MM.1S (cell line): ENCODE data around the gene HYOU1.

ENCODE experiments used
- DNase-seq: peaks from one replicate; pipeline ENCODE4 v3.0.0-alpha.2; 2015
- H2AFZ ChIP-seq: fragments of 300-600 bp; sonication (generic); 2 replicates; pipeline ENCODE4 v1.6.0; 2016; ENCODE audit warnings: antibody characterized with exemption, low read length
- H3F3A ChIP-seq: fragments of 300-600 bp; sonication (generic); 2 replicates; pipeline ENCODE4 v1.6.1; 2016; ENCODE audit warnings: mild to moderate bottlenecking, antibody characterized with exemption, low read length, moderate library complexity, mixed read lengths; ENCODE audit not compliant: insufficient read depth
- H3K27ac ChIP-seq: fragments of 300-600 bp; sonication (generic); 2 replicates; pipeline ENCODE4 v1.5.1; 2016; ENCODE audit warnings: mild to moderate bottlenecking, low read length
- H3K27me3 ChIP-seq: fragments of 300-600 bp; sonication (generic); replicated peaks from 2 replicates; pipeline ENCODE4 v1.6.0; 2016; ENCODE audit warnings: low read length; ENCODE audit not compliant: insufficient read depth
- H3K36me3 ChIP-seq: fragments of 300-600 bp; sonication (generic); replicated peaks from 2 replicates; pipeline ENCODE4 v1.6.1; 2016; ENCODE audit warnings: mild to moderate bottlenecking, low read length, mixed read lengths; ENCODE audit not compliant: insufficient read depth
- H3K4me1 ChIP-seq: fragments of 300-600 bp; sonication (generic); 2 replicates; pipeline ENCODE4 v1.6.1; 2016; ENCODE audit warnings: low read length, mixed read lengths
- H3K4me2 ChIP-seq: fragments of 300-600 bp; sonication (generic); 2 replicates; pipeline ENCODE4 v1.6.0; 2016; ENCODE audit warnings: low read depth, low read length
- H3K4me3 ChIP-seq: fragments of 300-600 bp; sonication (generic); 2 replicates; pipeline ENCODE4 v1.5.1; 2016; ENCODE audit warnings: low read length, mixed read lengths
- H3K79me2 ChIP-seq: fragments of 300-600 bp; sonication (generic); 2 replicates; pipeline ENCODE4 v1.6.1; 2016; ENCODE audit warnings: mixed run types, low read length, mixed read lengths
- H3K9ac ChIP-seq: fragments of 300-600 bp; sonication (generic); 2 replicates; pipeline ENCODE4 v1.6.1; 2016; ENCODE audit warnings: low read length, mixed read lengths
- H3K9me2 ChIP-seq: fragments of 300-600 bp; sonication (generic); replicated peaks from 2 replicates; pipeline ENCODE4 v1.6.1; 2016; ENCODE audit warnings: mild to moderate bottlenecking, low read length, mixed read lengths; ENCODE audit not compliant: insufficient read depth
- H3K9me3 ChIP-seq: fragments of 300-600 bp; sonication (generic); replicated peaks from 2 replicates; pipeline ENCODE4 v1.6.1; 2016; ENCODE audit warnings: mild to moderate bottlenecking, low read length, mixed read lengths; ENCODE audit not compliant: insufficient read depth
- H4K20me1 ChIP-seq: fragments of 300-600 bp; sonication (generic); 2 replicates; pipeline ENCODE4 v1.6.1; 2016; ENCODE audit warnings: mild to moderate bottlenecking, low read length, moderate library complexity, mixed read lengths; ENCODE audit not compliant: insufficient read depth
- EZH2 ChIP-seq: fragments of 300-600 bp; sonication (generic); optimal IDR thresholded peaks from 2 replicates; pipeline ENCODE3; 2017; ENCODE audit warnings: low read depth, mild to moderate bottlenecking, antibody characterized with exemption, low read length, mixed read lengths
- EZH2phosphoT487 ChIP-seq: fragments of 300-600 bp; sonication (generic); IDR thresholded peaks from 2 replicates; pipeline ENCODE4 v1.6.1; 2018; ENCODE audit warnings: antibody characterized with exemption, low read length
- TF ChIP-seq, protein P1 (sequence below): fragments of 300-600 bp; sonication (generic); IDR thresholded peaks from 2 replicates; pipeline ENCODE4 v1.5.1; 2016; ENCODE audit warnings: antibody characterized with exemption, low read length, mixed read lengths

Gene HYOU1

DNA sequence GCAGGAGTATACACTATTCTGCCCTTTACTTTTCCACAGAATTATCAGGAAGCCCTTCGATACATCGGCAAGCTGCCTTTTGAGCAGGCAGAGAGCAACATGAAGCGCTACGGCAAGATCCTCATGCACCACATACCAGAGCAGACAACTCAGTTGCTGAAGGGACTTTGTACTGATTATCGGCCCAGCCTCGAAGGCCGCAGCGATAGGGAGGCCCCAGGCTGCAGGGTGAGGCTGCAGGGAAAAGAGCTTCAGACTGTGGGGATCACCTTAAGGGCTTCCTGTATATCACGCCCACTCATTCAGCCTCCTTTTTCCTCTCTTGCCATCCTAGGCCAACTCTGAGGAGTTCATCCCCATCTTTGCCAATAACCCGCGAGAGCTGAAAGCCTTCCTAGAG lies 20.8 kb upstream of the HYOU1 start:
- Histone ChIP-seq H3F3A (no peaks in the 10 kb centered on the region), H3K4me1 (no peaks in the 10 kb centered on the region), H3K79me2 (no peaks in the 10 kb centered on the region), H3K4me3 (no peak overlapping the region), H3K9me3 (no peaks in the 10 kb centered on the region), H3K36me3 (peaks cover 8% of the 10 kb centered on the region; the same call in 1 of the 2 replicates), H3K9ac (no peak overlapping the region), H2AFZ (no peak overlapping the region), H4K20me1 (no peaks in the 10 kb centered on the region), H3K27ac (no peak overlapping the region), H3K4me2 (no peak overlapping the region), H3K9me2 (no peaks in the 10 kb centered on the region), H3K27me3 (no peaks in the 10 kb centered on the region)
- no peak for DNase-seq
- TF ChIP-seq EZH2phosphoT487 (no peak), EZH2 (no peak)
- TF ChIP-seq, protein P1, sequence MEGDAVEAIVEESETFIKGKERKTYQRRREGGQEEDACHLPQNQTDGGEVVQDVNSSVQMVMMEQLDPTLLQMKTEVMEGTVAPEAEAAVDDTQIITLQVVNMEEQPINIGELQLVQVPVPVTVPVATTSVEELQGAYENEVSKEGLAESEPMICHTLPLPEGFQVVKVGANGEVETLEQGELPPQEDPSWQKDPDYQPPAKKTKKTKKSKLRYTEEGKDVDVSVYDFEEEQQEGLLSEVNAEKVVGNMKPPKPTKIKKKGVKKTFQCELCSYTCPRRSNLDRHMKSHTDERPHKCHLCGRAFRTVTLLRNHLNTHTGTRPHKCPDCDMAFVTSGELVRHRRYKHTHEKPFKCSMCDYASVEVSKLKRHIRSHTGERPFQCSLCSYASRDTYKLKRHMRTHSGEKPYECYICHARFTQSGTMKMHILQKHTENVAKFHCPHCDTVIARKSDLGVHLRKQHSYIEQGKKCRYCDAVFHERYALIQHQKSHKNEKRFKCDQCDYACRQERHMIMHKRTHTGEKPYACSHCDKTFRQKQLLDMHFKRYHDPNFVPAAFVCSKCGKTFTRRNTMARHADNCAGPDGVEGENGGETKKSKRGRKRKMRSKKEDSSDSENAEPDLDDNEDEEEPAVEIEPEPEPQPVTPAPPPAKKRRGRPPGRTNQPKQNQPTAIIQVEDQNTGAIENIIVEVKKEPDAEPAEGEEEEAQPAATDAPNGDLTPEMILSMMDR, result no peak

DNA sequence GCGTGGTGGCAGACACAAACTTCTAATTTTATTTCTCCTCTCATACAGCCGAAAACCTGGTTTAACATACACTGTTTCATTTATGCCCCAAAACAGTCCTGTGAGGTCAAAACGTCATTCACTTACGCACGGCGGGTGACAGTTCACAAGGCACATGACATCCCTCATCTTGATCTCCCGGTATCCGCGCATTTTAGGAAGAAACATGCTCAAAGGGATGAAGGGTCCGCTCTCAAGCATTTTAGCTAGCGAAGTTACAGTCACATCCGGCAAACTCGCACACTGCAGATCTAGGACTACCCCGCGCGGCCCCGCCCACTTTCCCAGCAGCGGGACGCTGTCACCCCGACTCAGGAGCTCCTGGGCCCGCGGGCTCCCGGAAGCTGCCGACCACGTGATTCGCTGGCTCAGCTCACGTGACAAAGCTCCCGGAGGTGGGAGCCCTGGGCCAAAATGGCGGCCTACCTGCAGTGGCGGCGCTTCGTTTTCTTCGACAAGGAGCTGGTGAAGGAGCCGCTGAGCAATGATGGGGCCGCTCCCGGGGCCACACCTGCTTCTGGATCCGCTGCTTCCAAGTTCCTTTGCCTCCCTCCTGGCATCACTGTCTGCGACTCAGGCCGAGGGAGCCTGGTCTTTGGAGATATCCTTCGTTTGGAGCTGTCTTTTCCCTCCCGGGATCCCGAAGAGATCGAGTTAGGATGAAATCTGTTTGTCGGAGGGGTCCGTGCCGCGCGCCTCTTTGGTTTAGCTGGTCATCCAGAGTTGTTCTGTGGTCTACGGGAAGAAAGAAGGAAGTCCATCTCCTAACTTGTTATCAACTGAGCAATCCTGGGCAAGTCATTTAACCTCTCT lies 10.6 kb upstream of the HYOU1 start, which contains the start of gene VPS11:
TSS of gene VPS11 (plus strand) at position 448 of the 852 bp plus-strand sequence. CDS start at position 454, 6 bp downstream.
- Histone ChIP-seq H3K4me2 (peak within 1 kb of the TSS; percentile 82), H3K9ac (peak within 1 kb of the TSS; percentile 80), H3K9me3 (no peaks in the 10 kb centered on the region), H4K20me1 (no peaks in the 10 kb centered on the region), H3K4me3 (peak within 1 kb of the TSS; percentile 95), H3K4me1 (peaks cover 13% of the 10 kb centered on the region; the same call in 1 of the 2 replicates), H3F3A (peaks cover 7% of the 10 kb centered on the region), H3K27me3 (no peaks in the 10 kb centered on the region), H2AFZ (peak within 1 kb of the TSS; percentile 76), H3K27ac (peak within 1 kb of the TSS; percentile 78), H3K36me3 (no peaks in the 10 kb centered on the region), H3K79me2 (peaks cover 52% of the 10 kb centered on the region), H3K9me2 (no peaks in the 10 kb centered on the region)
- TF ChIP-seq EZH2 (no peak), EZH2phosphoT487 (no peak)
- TF ChIP-seq, protein P1, result no peak
- DNase-seq, result peak; percentile 98

DNA sequence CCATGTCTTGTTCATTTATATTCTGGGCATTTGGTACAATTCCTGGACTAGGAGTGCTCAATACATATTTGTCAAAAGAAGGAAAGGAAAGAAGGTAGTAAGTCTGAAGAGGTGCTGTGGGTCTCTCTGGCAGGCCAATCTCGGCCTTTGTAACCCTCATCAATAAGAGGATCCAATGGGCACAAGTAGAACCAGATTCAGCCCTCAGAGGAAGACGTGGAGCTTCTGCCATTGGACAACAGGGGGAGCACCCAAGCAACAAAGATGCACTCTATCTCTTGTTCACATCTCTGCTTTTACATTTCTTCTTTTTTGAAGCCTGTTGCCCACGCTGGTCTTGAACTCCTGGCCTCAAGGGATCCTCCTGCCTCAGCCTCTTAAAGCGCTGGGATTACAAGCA lies 8.4 kb upstream of the HYOU1 start:
- H3K36me3 ChIP-seq, result no peaks in the 10 kb centered on the region
- H3K9me3 ChIP-seq, result no peaks in the 10 kb centered on the region
- no peak overlapping the region for H3K4me3 ChIP-seq
- no peak overlapping the region for H3K9ac ChIP-seq
- H2AFZ ChIP-seq, result no peak overlapping the region
- peaks cover 7% of the 10 kb centered on the region for H3F3A ChIP-seq
- H3K9me2 ChIP-seq, result no peaks in the 10 kb centered on the region
- peak; percentile 53 for DNase-seq
- no peak overlapping the region; the same call in 1 of the 2 replicates for H3K4me2 ChIP-seq
- H3K27me3 ChIP-seq, result no peaks in the 10 kb centered on the region
- H3K79me2 ChIP-seq, result peaks cover 52% of the 10 kb centered on the region
- H3K4me1 ChIP-seq, result peaks cover 13% of the 10 kb centered on the region; the same call in 1 of the 2 replicates
- no peak for TF ChIP-seq EZH2phosphoT487
- TF ChIP-seq, protein P1, result peak; percentile 62
- no peak for TF ChIP-seq EZH2
- H3K27ac ChIP-seq, result no peak overlapping the region
- no peaks in the 10 kb centered on the region for H4K20me1 ChIP-seq
